Neural cell (in vitro differentiated cells): ENCODE measurements around the gene TFDP2. TPM values are rescaled to one million over a fixed set of nuclear protein-coding genes. Genes with fewer than 3 reads are reported as not detected.

Source experiments
- H2AFZ ChIP-seq: fragments of 200-600, 300-800 bp; sonication (generic), shearing (Covaris generic); 2 replicates; pipeline ENCODE4 v1.6.0; 2014; ENCODE audit warnings: low read depth, mild to moderate bottlenecking, antibody characterized with exemption, low read length, moderate library complexity
- H3F3A ChIP-seq: fragments of 200-600 bp; shearing (Covaris generic); 2 replicates; pipeline ENCODE4 v1.6.1; 2016; ENCODE audit warnings: mild to moderate bottlenecking, moderate library complexity, mixed read lengths, antibody characterized with exemption, low read length; ENCODE audit not compliant: insufficient read depth, poor library complexity, severe bottlenecking
- H3K27ac ChIP-seq: fragments of 200-600, 300-800 bp; sonication (generic), shearing (Covaris generic); 2 replicates; pipeline ENCODE4 v1.5.1; 2014; ENCODE audit warnings: mild to moderate bottlenecking, low read length, moderate library complexity
- H3K27me3 ChIP-seq: fragments of 300-800, 200-600 bp; sonication (generic), shearing (Covaris generic); 2 replicates; pipeline ENCODE4 v1.6.0; 2014; ENCODE audit warnings: mild to moderate bottlenecking, low read depth, low read length, moderate library complexity; ENCODE audit not compliant: insufficient read depth
- H3K36me3 ChIP-seq: fragments of 300-800, 200-600 bp; sonication (generic), shearing (Covaris generic); 2 replicates; pipeline ENCODE4 v1.5.1; 2014; ENCODE audit warnings: mild to moderate bottlenecking, antibody characterized with exemption, low read length, moderate library complexity; ENCODE audit not compliant: insufficient read depth
- H3K4me2 ChIP-seq: fragments of 300-800, 200-600 bp; sonication (generic), shearing (Covaris generic); 2 replicates; pipeline ENCODE4 v1.6.0; 2014; ENCODE audit warnings: mild to moderate bottlenecking, low read length
- H3K4me3 ChIP-seq: fragments of 300-800, 200-600 bp; sonication (generic), shearing (Covaris generic); 2 replicates; pipeline ENCODE4 v1.5.1; 2014; ENCODE audit warnings: mild to moderate bottlenecking, low read length, moderate library complexity
- H3K79me2 ChIP-seq: fragments of 200-600 bp; shearing (Covaris generic); replicated peaks from 2 replicates; pipeline ENCODE4 v1.6.0; 2014; ENCODE audit warnings: mild to moderate bottlenecking, low read length, moderate library complexity; ENCODE audit not compliant: insufficient read depth
- H3K9ac ChIP-seq: fragments of 300-800, 200-600 bp; sonication (generic), shearing (Covaris generic); 2 replicates; pipeline ENCODE4 v1.6.1; 2016; ENCODE audit warnings: mild to moderate bottlenecking, low read length, mixed read lengths
- H3K9me2 ChIP-seq: fragments of 200-600 bp; shearing (Covaris generic); 2 replicates; pipeline ENCODE4 v1.6.1; 2016; ENCODE audit warnings: mild to moderate bottlenecking, low read length, mixed read lengths; ENCODE audit not compliant: insufficient read depth
- H3K9me3 ChIP-seq: fragments of 200-600, 300-800 bp; sonication (generic), shearing (Covaris generic); 2 replicates; pipeline ENCODE4 v1.6.1; 2016; ENCODE audit warnings: mild to moderate bottlenecking, mixed run types, low read length, moderate library complexity, mixed read lengths
- H4K20me1 ChIP-seq: fragments of 200-600 bp; shearing (Covaris generic); 2 replicates; pipeline ENCODE4 v1.6.1; 2016; ENCODE audit warnings: mild to moderate bottlenecking, mixed run types; ENCODE audit not compliant: insufficient read depth
- EP300 ChIP-seq: fragments of 450-650 bp; conservative IDR thresholded peaks from 2 replicates; pipeline ENCODE4 v1.6.1; 2014; ENCODE audit warnings: antibody characterized with exemption, mild to moderate bottlenecking, moderate library complexity; ENCODE audit not compliant: poor library complexity, severe bottlenecking
- EZH2 ChIP-seq: fragments of 200-600, 300-800 bp; shearing (Covaris generic), sonication (generic); IDR thresholded peaks from 2 replicates; pipeline ENCODE4 v1.6.1; 2014; ENCODE audit warnings: antibody characterized with exemption, low read length, borderline replicate concordance, mild to moderate bottlenecking; ENCODE audit not compliant: insufficient read depth, poor library complexity, severe bottlenecking
- MXI1 ChIP-seq: fragments of 450-650 bp; conservative IDR thresholded peaks from 2 replicates; pipeline ENCODE4 v1.6.1; 2014; ENCODE audit warnings: antibody characterized with exemption, mild to moderate bottlenecking; ENCODE audit not compliant: poor library complexity, severe bottlenecking
- POLR2AphosphoS5 ChIP-seq: IDR thresholded peaks from 2 replicates; pipeline ENCODE4 v1.6.1; 2012
- RAD21 ChIP-seq: fragments of 450-650 bp; conservative IDR thresholded peaks from 2 replicates; pipeline ENCODE4 v1.6.1; 2014; ENCODE audit warnings: antibody characterized with exemption, mild to moderate bottlenecking, moderate library complexity
- SMC3 ChIP-seq: fragments of 450-650 bp; conservative IDR thresholded peaks from 2 replicates; pipeline ENCODE4 v1.6.1; 2014; ENCODE audit warnings: antibody characterized with exemption, mild to moderate bottlenecking, moderate library complexity; ENCODE audit not compliant: poor library complexity
- TAF1 ChIP-seq: IDR thresholded peaks from 2 replicates; pipeline ENCODE4 v1.6.1; 2012; ENCODE audit warnings: low read depth
- polyA plus RNA-seq: library from polyadenylated mRNA; depleted of rRNA; stranded (reverse); fragments of >200 nt; gene quantifications from 2 replicates; pipeline ENCODE4 v1.2.3, GENCODE V29; 2014
- TF ChIP-seq, protein P1 (sequence below): fragments of 450-650 bp; IDR thresholded peaks from 2 replicates; pipeline ENCODE4 v1.5.1; 2014; ENCODE audit warnings: antibody characterized with exemption, mild to moderate bottlenecking, moderate library complexity; ENCODE audit not compliant: poor library complexity, severe bottlenecking
- TF ChIP-seq, protein P2 (sequence below): IDR thresholded peaks from 2 replicates; pipeline ENCODE4 v1.6.1; 2012; ENCODE audit warnings: borderline replicate concordance

Gene TFDP2
- polyA plus RNA-seq, 1 donor from 2014 or later = 17.0 TPM

DNA sequence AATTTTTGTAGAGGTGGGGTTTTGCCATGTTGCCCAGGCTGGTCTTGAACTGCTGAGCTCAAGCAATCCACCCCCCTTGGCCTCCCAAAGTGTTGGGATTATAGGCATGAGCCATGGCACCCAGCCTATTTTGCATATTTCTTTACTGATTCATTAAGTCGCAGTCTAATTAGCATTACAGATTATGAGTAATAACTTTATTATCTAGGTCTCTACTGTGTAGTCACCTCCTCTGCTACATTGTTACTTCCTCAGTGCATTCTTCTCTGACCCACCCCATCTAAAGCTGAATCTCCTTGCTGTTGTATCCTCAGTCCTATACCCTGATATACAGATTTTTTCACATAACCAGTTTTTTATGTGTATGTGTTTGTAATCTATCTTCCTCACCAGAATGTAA, 61.7 kb downstream of the TFDP2 start:
- H3K36me3 ChIP-seq = no peaks in the 10 kb centered on the region
- H4K20me1 ChIP-seq = no peaks in the 10 kb centered on the region
- no peaks in the 10 kb centered on the region for H3K27me3 ChIP-seq
- no peak overlapping the region for H3K4me3 ChIP-seq
- H3K79me2 ChIP-seq = no peaks in the 10 kb centered on the region
- no peak overlapping the region for H3K27ac ChIP-seq
- no peaks in the 10 kb centered on the region for H3K9me3 ChIP-seq
- H3F3A ChIP-seq = no peaks in the 10 kb centered on the region
- H3K9me2 ChIP-seq = no peaks in the 10 kb centered on the region
- no peak overlapping the region for H3K4me2 ChIP-seq
- no peak overlapping the region for H3K9ac ChIP-seq
- TF ChIP-seq EP300 (no peak), EZH2 (no peak), TAF1 (no peak), POLR2AphosphoS5 (no peak), MXI1 (no peak), RAD21 (no peak), SMC3 (no peak)
- TF ChIP-seq, protein P1, sequence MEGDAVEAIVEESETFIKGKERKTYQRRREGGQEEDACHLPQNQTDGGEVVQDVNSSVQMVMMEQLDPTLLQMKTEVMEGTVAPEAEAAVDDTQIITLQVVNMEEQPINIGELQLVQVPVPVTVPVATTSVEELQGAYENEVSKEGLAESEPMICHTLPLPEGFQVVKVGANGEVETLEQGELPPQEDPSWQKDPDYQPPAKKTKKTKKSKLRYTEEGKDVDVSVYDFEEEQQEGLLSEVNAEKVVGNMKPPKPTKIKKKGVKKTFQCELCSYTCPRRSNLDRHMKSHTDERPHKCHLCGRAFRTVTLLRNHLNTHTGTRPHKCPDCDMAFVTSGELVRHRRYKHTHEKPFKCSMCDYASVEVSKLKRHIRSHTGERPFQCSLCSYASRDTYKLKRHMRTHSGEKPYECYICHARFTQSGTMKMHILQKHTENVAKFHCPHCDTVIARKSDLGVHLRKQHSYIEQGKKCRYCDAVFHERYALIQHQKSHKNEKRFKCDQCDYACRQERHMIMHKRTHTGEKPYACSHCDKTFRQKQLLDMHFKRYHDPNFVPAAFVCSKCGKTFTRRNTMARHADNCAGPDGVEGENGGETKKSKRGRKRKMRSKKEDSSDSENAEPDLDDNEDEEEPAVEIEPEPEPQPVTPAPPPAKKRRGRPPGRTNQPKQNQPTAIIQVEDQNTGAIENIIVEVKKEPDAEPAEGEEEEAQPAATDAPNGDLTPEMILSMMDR = no peak
- TF ChIP-seq, protein P2, sequence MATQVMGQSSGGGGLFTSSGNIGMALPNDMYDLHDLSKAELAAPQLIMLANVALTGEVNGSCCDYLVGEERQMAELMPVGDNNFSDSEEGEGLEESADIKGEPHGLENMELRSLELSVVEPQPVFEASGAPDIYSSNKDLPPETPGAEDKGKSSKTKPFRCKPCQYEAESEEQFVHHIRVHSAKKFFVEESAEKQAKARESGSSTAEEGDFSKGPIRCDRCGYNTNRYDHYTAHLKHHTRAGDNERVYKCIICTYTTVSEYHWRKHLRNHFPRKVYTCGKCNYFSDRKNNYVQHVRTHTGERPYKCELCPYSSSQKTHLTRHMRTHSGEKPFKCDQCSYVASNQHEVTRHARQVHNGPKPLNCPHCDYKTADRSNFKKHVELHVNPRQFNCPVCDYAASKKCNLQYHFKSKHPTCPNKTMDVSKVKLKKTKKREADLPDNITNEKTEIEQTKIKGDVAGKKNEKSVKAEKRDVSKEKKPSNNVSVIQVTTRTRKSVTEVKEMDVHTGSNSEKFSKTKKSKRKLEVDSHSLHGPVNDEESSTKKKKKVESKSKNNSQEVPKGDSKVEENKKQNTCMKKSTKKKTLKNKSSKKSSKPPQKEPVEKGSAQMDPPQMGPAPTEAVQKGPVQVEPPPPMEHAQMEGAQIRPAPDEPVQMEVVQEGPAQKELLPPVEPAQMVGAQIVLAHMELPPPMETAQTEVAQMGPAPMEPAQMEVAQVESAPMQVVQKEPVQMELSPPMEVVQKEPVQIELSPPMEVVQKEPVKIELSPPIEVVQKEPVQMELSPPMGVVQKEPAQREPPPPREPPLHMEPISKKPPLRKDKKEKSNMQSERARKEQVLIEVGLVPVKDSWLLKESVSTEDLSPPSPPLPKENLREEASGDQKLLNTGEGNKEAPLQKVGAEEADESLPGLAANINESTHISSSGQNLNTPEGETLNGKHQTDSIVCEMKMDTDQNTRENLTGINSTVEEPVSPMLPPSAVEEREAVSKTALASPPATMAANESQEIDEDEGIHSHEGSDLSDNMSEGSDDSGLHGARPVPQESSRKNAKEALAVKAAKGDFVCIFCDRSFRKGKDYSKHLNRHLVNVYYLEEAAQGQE = no peak
- no peak overlapping the region for H2AFZ ChIP-seq

DNA sequence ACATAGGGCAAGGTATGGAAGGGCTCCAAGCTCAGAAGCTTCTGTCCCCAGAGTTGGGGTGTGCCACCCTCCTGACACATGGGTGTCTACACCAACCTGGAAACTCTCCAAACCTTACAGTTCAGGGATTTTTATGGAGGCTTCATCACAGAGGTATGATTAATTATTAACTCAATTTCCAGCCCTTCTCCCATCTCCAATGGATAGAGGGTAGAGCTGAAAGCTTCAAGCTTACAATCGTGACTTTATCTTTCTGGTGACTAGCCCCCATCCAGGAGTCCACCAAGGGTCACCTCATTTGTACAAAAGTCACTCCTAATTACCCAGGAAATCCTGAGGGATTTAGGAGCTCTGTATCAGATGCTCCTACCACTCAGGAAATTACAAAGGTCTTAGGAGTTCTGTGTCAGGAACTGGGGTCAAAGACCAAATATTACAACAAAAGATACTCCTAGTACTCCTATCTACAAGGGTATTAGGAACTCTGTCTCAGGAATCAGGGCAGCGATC, 62.7 kb downstream of the TFDP2 start:
- Histone ChIP-seq H3K36me3 (no peaks in the 10 kb centered on the region), H3K79me2 (no peaks in the 10 kb centered on the region), H3K9me3 (no peaks in the 10 kb centered on the region), H3K9ac (no peak overlapping the region), H3K9me2 (no peaks in the 10 kb centered on the region), H3K27ac (no peak overlapping the region), H3K4me3 (no peak overlapping the region), H3K4me2 (no peak overlapping the region), H4K20me1 (no peaks in the 10 kb centered on the region), H3F3A (no peaks in the 10 kb centered on the region), H3K27me3 (no peaks in the 10 kb centered on the region), H2AFZ (no peak overlapping the region)
- TF ChIP-seq, protein P2 = no peak
- no peak for TF ChIP-seq TAF1
- no peak for TF ChIP-seq RAD21
- TF ChIP-seq SMC3 = no peak
- no peak for TF ChIP-seq EZH2
- TF ChIP-seq, protein P1 = no peak
- no peak for TF ChIP-seq MXI1
- no peak for TF ChIP-seq POLR2AphosphoS5
- TF ChIP-seq EP300 = no peak
